Naive B cell (primary cell): ENCODE measurements around the gene UFSP2. TPM values are rescaled to one million over a fixed set of nuclear protein-coding genes. Genes with fewer than 3 reads are reported as not detected.

Source experiments
- ATAC-seq, 2 donors: fragments of 150-1000 bp; cut with Tn5 transposase; 2 replicates each; pipeline ENCODE4 v1.10.0; 2021; ENCODE audit warnings: low read depth in 2 of 2, mild to moderate bottlenecking in 2 of 2, moderate library complexity in 2 of 2
- DNase-seq: peaks from one replicate; pipeline ENCODE4 v3.0.0; 2022
- H3K27ac Mint-ChIP-seq, 6 donors: one replicate each; pipeline ENCODE4 v1.8.0; 2020 to 2022; ENCODE audit warnings: mild to moderate bottlenecking in 6 of 6, mixed read lengths in 6 of 6, moderate library complexity in 5 of 6, inconsistent platforms in 2 of 6
- H3K27me3 Mint-ChIP-seq, 3 donors: one replicate each; pipeline ENCODE4 v1.8.0; 2021 to 2022; ENCODE audit warnings: mixed read lengths in 3 of 3, mild to moderate bottlenecking in 1 of 3
- H3K36me3 Mint-ChIP-seq, 2 donors: one replicate each; pipeline ENCODE4 v1.8.0; 2020 to 2022; ENCODE audit warnings: mixed read lengths in 2 of 2, inconsistent platforms in 1 of 2, mild to moderate bottlenecking in 1 of 2
- H3K4me1 Mint-ChIP-seq, 3 donors: one replicate each; pipeline ENCODE4 v1.8.0; 2020 to 2022; ENCODE audit warnings: mixed read lengths in 3 of 3, inconsistent platforms in 1 of 3, mild to moderate bottlenecking in 1 of 3, moderate library complexity in 1 of 3
- H3K4me3 Mint-ChIP-seq, 8 donors: one replicate each; pipeline ENCODE4 v1.8.0; 2020 to 2022; ENCODE audit warnings: mild to moderate bottlenecking in 8 of 8, mixed read lengths in 8 of 8, moderate library complexity in 8 of 8, inconsistent platforms in 2 of 8
- H3K9me3 Mint-ChIP-seq, 7 donors: one replicate each; pipeline ENCODE4 v1.8.0; 2020 to 2022; ENCODE audit warnings: mixed read lengths in 7 of 7, mild to moderate bottlenecking in 5 of 7, inconsistent platforms in 2 of 7, moderate library complexity in 1 of 7
- polyA plus RNA-seq, 6 donors: library from polyadenylated mRNA; unstranded; fragments of 300-500 nt; fragmentation: Illumina TruSeq; gene quantifications; one replicate each; pipeline ENCODE4 v1.2.3, GENCODE V29; 2021; ENCODE audit warnings: low read depth in 6 of 6

UFSP2 gene
- polyA plus RNA-seq, 6 donors from 2014 or later: 21.3 to 40.1 (median 32.3) TPM

DNA sequence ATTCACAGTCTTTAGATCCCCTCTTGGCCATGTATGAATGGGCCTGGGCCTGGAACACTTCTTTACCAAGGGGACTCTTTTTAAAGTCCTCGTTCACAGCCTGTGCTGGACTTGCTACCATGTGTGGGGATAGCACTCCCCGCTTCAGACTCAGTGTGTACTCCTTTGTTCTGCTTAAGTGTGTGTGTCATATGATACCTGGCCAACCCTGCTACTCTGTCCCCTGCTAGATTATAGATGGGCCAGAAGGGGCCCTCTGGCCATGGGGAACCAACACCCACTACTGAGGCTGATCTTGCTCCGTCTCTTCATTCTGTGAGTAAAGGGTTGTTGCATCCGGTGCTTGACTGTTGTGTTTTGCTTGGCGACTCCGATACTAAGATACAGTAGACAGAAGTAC is 37.8 kb upstream of the UFSP2 start:
- H3K4me1 Mint-ChIP-seq: no peaks in the 10 kb centered on the region
- H3K36me3 Mint-ChIP-seq: no peaks in the 10 kb centered on the region
- H3K4me3 Mint-ChIP-seq: no peak overlapping the region
- no peak overlapping the region for H3K27ac Mint-ChIP-seq
- H3K9me3 Mint-ChIP-seq: no peaks in the 10 kb centered on the region
- ATAC-seq (no peak), DNase-seq (no peak)
- peaks cover 19 to 42% (median 20%) of the 10 kb centered on the region in 3 donors for H3K27me3 Mint-ChIP-seq

DNA sequence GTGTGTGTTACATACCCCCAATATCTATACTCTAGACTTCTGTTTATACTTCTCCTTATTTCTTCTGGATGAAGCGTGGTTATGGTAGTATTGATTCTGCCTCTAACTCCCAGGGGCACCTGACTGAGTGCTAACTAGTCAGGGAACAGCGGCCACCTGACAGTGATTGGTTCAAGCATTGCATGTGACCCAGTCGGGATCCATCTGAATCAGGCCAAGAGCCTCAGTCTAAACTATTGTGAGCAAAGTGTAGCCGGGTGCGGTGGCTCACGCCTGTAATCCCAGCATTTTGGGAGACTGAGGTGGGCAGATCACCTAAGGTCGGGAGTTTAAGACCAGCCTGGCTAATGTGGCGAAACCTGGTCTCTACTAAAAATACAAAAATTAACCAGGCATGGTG is 35.8 kb upstream of the UFSP2 start:
- ATAC-seq: no peak
- no peaks in the 10 kb centered on the region for H3K36me3 Mint-ChIP-seq
- H3K4me3 Mint-ChIP-seq: no peak overlapping the region
- H3K9me3 Mint-ChIP-seq: no peaks in the 10 kb centered on the region
- no peak overlapping the region for H3K27ac Mint-ChIP-seq
- no peak for DNase-seq
- H3K4me1 Mint-ChIP-seq: no peaks in the 10 kb centered on the region
- peaks cover 21 to 41% (median 24%) of the 10 kb centered on the region in 3 donors for H3K27me3 Mint-ChIP-seq

DNA sequence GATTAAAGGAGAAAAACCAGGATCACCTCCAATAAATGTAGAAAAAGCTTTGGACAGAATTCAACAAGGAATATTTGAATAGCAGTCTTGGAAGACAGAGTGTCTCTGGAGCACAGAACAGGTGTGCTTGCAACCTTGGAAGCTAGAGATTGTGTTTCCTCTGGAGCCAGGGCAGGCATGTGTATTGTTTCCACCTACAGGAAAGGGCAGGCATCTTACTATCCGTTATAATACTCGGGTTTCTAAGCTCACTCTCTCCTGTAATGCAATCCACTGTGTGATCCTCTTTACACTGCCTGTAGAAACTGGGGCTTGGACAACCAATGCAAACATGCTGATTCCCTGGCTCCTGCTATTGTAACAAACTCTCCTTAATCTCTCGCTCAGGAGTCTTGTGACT is 31.4 kb upstream of the UFSP2 start:
- DNase-seq (no peak), ATAC-seq (no peak)
- H3K9me3 Mint-ChIP-seq: no peaks in the 10 kb centered on the region
- peaks cover 28 to 36% (median 36%) of the 10 kb centered on the region in 3 donors for H3K27me3 Mint-ChIP-seq
- no peak overlapping the region for H3K4me3 Mint-ChIP-seq
- no peaks in the 10 kb centered on the region for H3K4me1 Mint-ChIP-seq
- no peak overlapping the region for H3K27ac Mint-ChIP-seq
- no peaks in the 10 kb centered on the region for H3K36me3 Mint-ChIP-seq

DNA sequence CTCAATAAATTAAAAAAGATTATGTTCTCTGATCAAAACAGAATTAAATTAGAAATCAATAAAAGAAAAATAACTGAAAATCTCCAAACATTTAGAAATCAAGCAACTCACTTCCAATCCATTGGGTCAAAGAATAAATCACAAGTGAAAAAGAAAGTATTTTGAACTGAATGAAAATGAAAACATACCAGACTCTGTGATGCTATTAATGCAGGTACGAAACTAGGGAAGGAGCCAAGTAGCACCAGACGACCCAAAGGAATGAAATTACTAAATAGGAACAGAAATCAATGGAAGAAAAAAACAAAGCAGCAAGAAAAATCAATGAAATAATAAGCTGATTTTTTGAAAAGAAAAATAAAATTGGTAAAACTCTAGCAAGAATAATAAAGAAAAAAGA is 30.4 kb upstream of the UFSP2 start:
- H3K27ac Mint-ChIP-seq: no peak overlapping the region
- peaks cover 32 to 39% (median 33%) of the 10 kb centered on the region in 3 donors for H3K27me3 Mint-ChIP-seq
- no peak overlapping the region for H3K4me3 Mint-ChIP-seq
- H3K9me3 Mint-ChIP-seq: no peaks in the 10 kb centered on the region
- no peak for DNase-seq
- no peak for ATAC-seq
- H3K4me1 Mint-ChIP-seq: no peaks in the 10 kb centered on the region
- no peaks in the 10 kb centered on the region for H3K36me3 Mint-ChIP-seq

GRCh38 chr4:185445209-185445608 is 19.4 kb upstream of the UFSP2 start:
- Mint-ChIP-seq H3K9me3 (no peaks in the 10 kb centered on the region), H3K4me1 (no peaks in the 10 kb centered on the region), H3K4me3 (no peak overlapping the region), H3K27me3 (peaks cover 6 to 25% (median 16%) of the 10 kb centered on the region in 3 donors), H3K27ac (no peak overlapping the region), H3K36me3 (no peaks in the 10 kb centered on the region)
- DNase-seq (no peak), ATAC-seq (no peak)

DNA sequence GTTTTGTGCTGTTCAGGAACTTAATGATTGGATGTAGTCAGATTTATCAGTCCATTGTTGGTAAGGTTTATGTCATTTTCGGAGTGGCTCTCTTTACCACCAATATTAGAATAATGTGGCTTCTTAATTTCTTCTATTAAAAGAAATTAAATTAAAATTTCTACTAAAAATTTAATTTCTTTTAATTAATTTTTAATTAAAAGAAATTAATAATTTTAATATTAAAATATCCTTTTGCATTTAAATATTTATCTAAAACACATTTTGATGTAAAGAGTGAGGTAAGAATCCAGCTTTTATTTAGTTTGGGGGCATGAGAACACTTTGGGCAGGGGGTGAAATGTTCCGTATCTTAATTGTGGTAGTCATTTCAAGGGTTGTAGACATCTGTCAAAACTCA is 15.7 kb upstream of the UFSP2 start:
- no peaks in the 10 kb centered on the region for H3K36me3 Mint-ChIP-seq
- peaks cover 0 to 14% (median 4%) of the 10 kb centered on the region in 3 donors for H3K27me3 Mint-ChIP-seq

GRCh38 chr4:185437809-185438208 is 12.0 kb upstream of the UFSP2 start:
- no peaks in the 10 kb centered on the region for H3K9me3 Mint-ChIP-seq
- H3K36me3 Mint-ChIP-seq: no peaks in the 10 kb centered on the region
- H3K4me1 Mint-ChIP-seq: no peaks in the 10 kb centered on the region
- H3K27ac Mint-ChIP-seq: no peak overlapping the region
- DNase-seq: no peak
- ATAC-seq: no peak
- H3K27me3 Mint-ChIP-seq: peaks cover 0 to 5% (median 4%) of the 10 kb centered on the region in 3 donors
- no peak overlapping the region for H3K4me3 Mint-ChIP-seq

More for the DNA sequence above, 15.7 kb upstream of the UFSP2 start:
- no peaks in the 10 kb centered on the region for H3K4me1 Mint-ChIP-seq
- H3K27ac Mint-ChIP-seq: no peak overlapping the region
- no peak overlapping the region for H3K4me3 Mint-ChIP-seq
- ATAC-seq: no peak
- no peak for DNase-seq
- no peaks in the 10 kb centered on the region for H3K9me3 Mint-ChIP-seq

- H3K4me3 Mint-ChIP-seq: no peak overlapping the region
- H3K27me3 Mint-ChIP-seq: peaks cover 0 to 9% (median 8%) of the 10 kb centered on the region in 3 donors
- H3K4me1 Mint-ChIP-seq: no peaks in the 10 kb centered on the region
- H3K36me3 Mint-ChIP-seq: no peaks in the 10 kb centered on the region
- ATAC-seq (no peak), DNase-seq (no peak)
- H3K9me3 Mint-ChIP-seq: no peaks in the 10 kb centered on the region
- H3K27ac Mint-ChIP-seq: no peak overlapping the region
These were observed 9.7 kb upstream of the UFSP2 start for GRCh38 chr4:185435466-185435865.

- DNase-seq (no peak), ATAC-seq (no peak)
- Mint-ChIP-seq H3K9me3 (no peaks in the 10 kb centered on the region), H3K27ac (peak overlapping the region in 2 of 6 donors; percentile 47 to 68), H3K4me3 (peak overlapping the region in 1 of 8 donors; percentile 20), H3K27me3 (peaks cover 4 to 21% (median 8%) of the 10 kb centered on the region in 3 donors), H3K4me1 (peaks cover 6 to 17% (median 11%) of the 10 kb centered on the region in 3 donors), H3K36me3 (no peaks in the 10 kb centered on the region)
These were observed 3.9 kb upstream of the UFSP2 start for GRCh38 chr4:185429660-185430059.

DNA sequence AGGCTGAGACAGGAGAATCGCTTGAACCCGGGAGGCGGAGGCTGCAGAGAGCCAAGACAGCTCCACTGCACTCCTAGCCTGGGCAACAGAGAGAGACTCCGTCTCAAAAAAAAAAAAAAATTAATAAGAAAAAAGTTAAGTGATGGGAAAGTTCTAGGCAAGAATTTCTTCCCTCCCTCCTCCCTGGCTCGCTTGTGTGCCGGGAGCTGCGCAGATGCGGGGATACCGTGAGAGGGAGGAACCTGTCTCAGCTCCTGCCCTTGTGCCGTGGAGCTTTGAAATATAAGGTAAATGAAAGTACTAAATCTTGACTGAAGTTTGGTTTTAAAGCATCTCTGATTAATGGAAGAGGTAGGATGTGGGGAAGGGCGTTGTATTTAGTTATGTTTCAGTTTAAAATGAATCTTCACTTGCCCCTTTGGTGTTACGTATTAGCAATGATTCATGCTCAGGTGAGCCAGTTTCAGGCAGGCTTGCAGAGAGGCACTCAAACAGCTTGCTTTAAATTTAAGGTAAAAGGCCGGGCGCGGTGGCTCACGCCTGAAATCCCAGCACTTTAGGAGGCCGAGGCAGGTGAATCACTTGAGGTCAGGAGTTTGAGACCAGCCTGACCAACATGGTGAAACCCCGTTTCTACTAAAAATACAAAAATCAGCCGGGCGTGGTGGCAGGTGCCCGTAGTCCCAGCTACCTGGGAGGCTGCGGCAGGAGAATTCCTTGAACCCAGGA is 1.4 kb upstream of the UFSP2 start:
- ATAC-seq: no peak
- peaks cover 15 to 30% (median 22%) of the 10 kb centered on the region in 3 donors for H3K4me1 Mint-ChIP-seq
- H3K4me3 Mint-ChIP-seq: peak overlapping the region in 5 of 8 donors; percentile 13 to 83 (median 42)
- H3K9me3 Mint-ChIP-seq: no peaks in the 10 kb centered on the region
- no peak for DNase-seq
- H3K27ac Mint-ChIP-seq: peak overlapping the region in 5 of 6 donors; percentile 73 to 100 (median 95)
- peaks cover under 1% of the 10 kb centered on the region in 2 donors for H3K36me3 Mint-ChIP-seq
- peaks cover 4 to 21% (median 8%) of the 10 kb centered on the region in 3 donors for H3K27me3 Mint-ChIP-seq

- H3K4me3 Mint-ChIP-seq: peak overlapping the region; percentile 78 to 97 (median 90)
These were observed 688 bp downstream of the UFSP2 start for GRCh38 chr4:185424905-185425646.

GRCh38 chr4:185421366-185422124 is 4.2 kb downstream of the UFSP2 start:
- Mint-ChIP-seq H3K9me3 (peaks cover 0 to 2% (median 0%) of the 10 kb centered on the region in 7 donors), H3K4me1 (peaks cover 23 to 33% (median 31%) of the 10 kb centered on the region in 3 donors), H3K4me3 (no peak overlapping the region), H3K36me3 (peaks cover 20 to 26% of the 10 kb centered on the region in 2 donors), H3K27ac (peak overlapping the region in 3 of 6 donors; percentile 1 to 36 (median 5)), H3K27me3 (no peaks in the 10 kb centered on the region)
- DNase-seq (no peak), ATAC-seq (no peak)

More at GRCh38 chr4:185424905-185425646, 688 bp downstream of the UFSP2 start:
- H3K9me3 Mint-ChIP-seq: no peaks in the 10 kb centered on the region
- ATAC-seq (no peak), DNase-seq (peak; percentile 14)
- peaks cover 0 to 20% (median 0%) of the 10 kb centered on the region in 3 donors for H3K27me3 Mint-ChIP-seq
- peaks cover 23 to 35% (median 31%) of the 10 kb centered on the region in 3 donors for H3K4me1 Mint-ChIP-seq
- H3K36me3 Mint-ChIP-seq: peaks cover 9 to 11% of the 10 kb centered on the region in 2 donors
- peak overlapping the region; percentile 95 to 100 (median 100) for H3K27ac Mint-ChIP-seq

DNA sequence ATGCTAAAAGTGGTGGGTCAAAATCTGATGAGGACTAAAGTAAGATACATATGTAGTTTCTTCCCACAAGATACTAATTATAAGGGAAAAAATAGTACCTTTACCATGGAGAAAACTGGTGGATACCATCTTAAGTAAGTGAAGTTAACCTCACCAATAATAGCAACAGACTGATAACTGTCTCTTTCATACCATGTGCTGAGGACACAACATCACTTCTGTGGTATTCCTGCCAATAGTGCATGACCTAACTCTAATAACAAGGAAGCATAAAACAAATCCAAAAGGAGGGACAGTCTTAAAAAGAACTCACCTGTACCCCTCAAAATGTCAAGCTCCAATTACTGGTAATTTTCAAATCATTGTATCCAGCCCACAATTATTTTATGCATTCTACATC is 8.8 kb downstream of the UFSP2 start:
- Mint-ChIP-seq H3K27ac (no peak overlapping the region), H3K4me1 (peaks cover 4 to 7% (median 7%) of the 10 kb centered on the region in 3 donors), H3K9me3 (peaks cover 0 to 2% (median 0%) of the 10 kb centered on the region in 7 donors), H3K4me3 (no peak overlapping the region), H3K36me3 (peaks cover 22 to 30% of the 10 kb centered on the region in 2 donors), H3K27me3 (no peaks in the 10 kb centered on the region)
- ATAC-seq (no peak), DNase-seq (no peak)
